CD4-positive, alpha-beta T cell treated with Interleukin-4 for 4 hours (primary cell): Measurements from ENCODE around the gene LRMDA.

Source experiments
- DNase-seq: peaks from one replicate; pipeline ENCODE4 v3.0.0-alpha.2; 2020

Gene LRMDA

DNA sequence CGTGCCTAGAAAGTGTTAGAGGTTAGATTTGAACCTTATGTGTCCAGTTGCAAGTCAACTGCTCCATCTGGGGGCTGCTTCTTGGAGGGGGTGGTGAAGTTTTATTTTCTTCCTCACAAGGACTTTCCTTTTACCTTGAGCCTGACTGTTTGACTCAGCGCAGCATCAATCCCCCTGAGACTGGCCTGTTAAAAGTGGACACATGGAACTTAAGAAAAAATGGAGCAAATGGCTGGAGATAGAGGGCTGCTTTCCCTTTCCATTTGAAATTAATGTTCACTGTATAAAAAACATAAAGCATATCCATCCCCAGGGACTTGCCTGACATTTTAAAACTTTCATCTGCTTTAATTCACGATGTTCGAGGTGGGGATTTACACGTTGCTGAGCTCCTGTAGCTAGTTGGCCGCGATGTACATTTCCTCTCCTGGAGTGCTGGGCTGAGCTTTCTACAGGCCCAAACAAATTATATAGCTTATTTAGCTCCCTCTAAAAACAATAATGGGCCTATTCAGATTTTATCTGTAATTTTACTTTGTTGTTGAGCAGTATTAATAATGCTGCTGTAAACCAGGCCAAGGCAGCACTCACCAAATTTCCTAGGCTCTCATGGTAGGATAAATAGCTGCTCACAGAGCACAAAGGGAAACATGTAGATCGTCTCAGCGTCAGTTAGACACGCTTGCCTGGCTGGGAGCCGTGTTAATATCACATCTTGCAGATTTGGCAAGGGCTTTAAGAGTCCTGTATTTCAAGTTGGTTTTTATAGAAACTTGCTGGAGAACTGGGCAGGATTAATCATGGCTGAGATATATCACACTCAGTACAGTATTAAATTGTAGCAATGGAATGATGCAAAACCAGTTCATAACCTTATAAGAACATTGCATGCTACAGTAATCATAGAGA is 251.5 kb downstream of the LRMDA start:
- no peak for DNase-seq

DNA sequence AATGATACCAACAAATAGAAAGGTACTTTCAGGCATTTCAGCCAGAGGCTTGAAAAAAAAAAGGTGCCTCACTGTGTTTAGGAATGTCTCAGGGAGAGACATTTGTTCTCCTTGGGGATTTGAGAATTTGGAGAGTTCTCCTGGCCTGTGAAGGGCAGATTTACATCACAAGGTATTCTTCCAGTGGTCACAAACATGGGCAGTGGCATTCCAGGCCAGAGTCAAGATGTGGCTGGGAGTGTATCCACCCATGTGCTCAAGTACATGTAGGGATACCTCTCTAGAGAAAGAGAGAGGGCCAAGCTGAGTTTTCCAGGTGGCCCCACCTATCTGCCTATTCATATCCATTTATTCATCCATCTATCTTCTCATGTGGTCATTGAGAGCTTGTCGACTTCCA is 253.8 kb downstream of the LRMDA start:
- DNase-seq = no peak

DNA sequence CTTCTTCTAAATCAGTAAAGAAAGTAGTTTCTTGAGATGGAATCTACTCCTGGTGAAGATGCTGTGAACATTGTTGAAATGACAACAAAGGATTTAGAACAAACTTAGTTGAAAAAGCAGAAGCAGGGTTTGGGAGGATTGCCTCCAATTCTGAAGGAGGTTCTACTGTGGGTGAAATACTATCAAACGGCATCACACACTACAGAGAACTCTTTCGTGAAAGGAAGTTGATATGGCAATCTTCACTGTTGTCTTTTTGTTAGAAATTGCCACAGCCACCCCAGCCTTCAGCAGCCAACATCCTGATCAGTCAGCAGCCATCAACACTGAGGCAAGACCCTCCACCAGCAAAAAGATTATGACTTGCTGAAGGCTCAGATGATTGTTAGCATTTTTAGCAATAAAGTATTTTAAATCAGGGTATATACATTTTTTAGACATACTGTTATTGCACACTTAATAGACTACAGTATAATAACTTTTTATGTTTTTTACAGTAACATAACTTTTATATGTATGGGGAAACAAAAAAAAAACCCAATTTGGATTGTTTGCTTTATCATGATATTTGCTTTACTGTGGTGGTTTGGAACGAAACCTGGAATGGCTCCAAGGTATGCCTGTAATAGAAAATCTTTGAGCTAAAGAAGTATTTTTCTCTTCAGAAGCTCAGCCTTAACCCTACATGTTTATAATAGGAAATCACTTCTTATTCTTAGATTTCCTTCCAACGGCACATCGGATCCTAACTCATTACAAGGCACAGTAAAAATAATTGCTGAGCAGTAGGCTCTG is 257.3 kb downstream of the LRMDA start:
- DNase-seq = no peak

DNA sequence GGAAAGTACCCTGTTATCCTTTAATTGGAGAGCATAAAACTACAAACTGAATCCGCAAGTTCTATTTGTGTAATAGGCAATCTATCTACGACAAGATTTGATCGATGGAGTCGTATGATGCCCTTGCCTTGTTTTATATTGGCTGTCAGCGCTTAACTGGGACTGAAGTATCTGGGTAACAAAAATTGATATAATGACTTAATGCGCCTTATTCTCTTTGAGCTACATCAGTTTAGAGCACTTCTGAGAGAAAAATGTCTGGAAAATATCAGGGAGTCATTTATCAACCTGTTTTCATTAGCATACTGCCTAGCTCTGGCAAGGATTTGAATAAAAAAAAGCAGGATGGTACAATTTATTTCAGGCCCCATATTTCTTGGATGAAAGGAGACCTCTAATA is 262.1 kb downstream of the LRMDA start:
- DNase-seq = no peak

DNA sequence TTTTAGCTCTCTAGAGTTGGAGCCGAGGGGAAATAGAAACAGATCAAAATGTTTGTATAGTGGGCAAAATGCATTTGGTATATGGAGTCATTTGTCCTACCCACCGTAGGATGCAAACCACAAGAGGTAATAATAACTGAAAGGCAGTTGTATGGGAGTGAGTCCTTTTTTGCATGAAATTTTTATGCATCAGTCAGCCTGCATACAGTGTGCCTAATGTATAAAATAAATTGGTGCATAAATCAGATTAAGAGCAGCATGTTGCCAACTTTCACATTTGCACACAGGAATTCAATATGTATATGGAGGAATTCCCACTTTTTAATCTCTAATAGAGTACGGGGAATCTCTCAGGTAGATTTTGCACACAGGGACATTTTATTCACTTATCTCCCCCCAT is 262.8 kb downstream of the LRMDA start:
- DNase-seq = no peak

DNA sequence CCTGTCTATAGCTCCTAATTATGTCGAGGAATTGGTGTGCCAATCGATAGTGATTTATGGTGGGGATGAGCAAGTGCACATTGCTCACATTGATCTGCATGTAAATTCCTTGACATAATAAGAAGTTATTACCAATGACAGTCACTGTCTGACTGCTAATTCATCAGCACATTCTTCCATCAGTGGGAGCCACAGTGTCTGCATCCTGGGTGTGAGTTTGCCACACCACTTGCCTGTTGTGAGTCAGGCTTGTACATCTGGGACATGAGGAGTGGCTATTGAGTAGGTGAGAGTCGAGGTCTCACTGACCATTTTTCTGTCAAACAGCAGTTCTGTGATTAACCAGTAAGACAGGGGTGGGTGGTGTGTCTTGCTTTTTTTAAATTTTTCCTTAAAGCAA is 263.4 kb downstream of the LRMDA start:
- DNase-seq = no peak

DNA sequence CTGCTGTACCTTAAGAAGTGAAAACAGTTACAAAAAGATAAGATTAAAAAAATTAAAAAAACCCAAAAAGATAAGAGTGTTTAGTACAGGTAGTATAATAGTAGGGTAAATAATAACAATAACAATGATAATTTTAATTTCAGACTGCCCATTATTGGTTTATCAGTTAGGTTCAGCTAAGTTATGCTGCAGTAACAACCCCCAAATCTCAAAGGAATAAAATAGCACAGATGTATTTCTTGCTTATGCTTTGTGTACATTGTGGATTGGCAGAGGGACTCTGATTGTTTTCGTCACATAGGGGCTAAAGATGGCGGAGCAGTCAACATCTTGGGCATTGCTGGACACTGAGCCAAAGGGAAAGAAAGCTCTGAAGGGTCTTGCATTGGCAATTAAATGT is 264.6 kb downstream of the LRMDA start:
- DNase-seq = no peak

DNA sequence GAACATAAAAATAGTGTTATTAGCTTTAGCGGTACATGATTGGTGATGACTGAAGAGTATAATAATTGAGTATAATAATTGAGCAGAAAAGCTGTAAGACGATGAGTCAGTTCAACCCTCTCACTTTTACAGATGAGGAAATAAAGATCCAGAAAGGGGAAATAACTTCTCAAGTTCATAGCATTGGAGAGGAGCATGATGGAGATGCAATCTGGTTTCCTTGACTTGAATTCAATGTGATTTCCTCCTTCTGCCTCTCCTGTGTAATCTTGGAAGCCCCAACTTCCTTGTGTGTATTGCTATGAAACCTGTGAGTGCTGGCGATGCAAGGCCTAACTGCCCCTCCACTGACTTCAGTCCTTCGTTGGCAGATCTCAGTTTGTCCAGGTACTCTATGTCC is 265.1 kb downstream of the LRMDA start:
- DNase-seq = peak; percentile 0

DNA sequence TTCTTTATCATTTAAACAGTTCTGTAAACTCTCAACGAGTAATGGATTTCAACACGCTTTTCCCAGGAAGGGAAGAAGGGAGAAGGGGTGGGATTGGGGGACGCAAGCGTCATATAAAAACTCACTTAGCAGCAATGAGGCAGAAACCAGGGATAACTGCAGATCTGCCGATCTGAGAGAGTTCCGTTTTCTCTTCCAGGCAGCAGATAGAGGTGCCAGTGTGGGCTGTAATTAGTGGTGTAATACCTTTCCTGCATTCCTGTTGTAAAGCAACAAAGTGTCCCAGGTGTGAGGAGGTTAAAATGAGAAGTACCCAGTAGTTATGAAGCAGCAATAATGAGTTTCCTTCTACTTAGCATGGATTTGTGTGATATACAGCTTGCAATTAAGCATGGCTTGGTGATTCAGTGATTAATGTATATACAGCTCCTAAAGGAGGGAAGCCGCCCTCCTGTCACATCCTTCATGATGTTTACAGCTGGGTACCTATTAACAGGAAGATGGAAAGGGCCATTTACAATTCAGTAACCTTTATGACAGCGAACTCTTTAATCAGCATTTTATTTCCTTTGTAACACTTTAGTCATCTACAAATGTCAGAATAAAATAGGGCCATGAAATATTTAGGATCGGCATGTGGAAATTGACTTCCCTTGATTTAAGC is 271.9 kb downstream of the LRMDA start:
- DNase-seq = no peak

DNA sequence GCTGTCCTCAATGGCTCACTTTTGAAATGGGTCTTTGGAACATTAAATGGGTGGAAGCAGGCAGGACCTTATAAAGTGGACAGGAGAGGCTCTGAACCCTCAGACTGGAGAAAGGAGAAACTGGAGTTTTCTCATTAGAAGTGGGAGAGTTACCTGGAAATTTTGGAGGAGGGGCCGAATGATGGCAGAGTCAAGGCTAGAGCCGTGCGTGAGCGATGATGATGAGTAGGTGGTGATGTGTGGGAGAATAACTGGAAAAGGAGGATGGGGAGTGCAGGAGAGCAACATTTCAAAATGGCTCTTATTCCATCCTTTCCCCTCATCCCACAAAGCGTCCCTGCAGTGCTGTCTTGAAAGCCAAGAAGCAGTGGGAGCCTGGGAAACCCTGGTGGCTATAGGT is 274.0 kb downstream of the LRMDA start:
- no peak for DNase-seq

DNA sequence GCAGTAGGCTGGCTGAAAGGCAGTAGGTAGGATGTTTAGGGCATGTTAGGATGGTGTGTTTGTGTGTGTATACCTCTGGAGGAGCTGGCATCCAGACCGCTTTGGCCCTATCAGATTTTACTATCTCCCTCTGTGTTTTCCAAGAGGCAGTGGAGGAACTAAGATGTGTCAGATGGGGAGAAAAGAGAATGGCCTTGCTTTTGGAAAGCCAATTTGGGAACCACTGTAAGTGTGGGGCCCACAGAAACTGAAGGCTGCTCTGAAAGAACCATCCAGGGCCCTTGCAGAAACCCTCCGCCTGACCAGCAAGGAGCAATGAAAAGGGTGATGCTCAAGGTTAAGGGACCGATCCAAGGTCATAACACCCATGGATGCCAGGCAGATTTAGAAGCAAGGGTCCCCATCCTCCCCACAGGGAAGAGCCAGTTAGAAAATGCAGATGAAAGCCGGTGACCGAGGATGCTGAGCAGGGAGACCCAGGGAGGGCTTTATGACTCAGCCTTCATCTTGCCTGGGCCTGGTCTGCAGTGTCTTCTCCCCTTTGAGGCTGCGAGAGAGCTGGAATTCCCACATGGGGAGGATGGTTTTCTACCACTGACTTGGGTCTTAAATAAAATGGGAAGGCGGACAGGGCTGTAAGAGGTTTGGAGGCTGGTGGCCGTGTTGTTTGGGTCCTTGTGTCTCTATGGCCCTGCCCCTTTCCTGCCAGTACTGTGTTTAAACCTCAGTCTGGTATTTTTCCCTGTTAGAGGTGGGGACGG is 275.8 kb downstream of the LRMDA start:
- no peak for DNase-seq

DNA sequence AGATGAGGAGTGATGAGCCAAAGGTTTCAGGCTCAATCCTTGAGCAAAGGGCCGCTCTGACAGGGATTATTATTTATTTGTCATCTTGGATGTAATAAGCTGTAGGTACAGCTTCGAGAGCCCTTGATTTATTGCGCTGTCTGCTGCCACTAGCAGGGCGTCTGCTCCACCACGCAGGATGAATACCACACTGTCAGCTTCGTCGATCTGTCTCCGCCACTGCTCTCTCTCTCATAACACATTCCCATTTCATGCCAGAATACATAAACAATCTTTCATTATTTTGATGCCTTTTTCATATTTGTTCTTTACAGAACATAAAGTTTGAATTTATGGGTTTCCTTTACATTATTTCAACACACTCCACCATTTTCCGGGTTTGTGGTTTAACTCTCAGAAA is 276.6 kb downstream of the LRMDA start:
- DNase-seq = no peak

DNA sequence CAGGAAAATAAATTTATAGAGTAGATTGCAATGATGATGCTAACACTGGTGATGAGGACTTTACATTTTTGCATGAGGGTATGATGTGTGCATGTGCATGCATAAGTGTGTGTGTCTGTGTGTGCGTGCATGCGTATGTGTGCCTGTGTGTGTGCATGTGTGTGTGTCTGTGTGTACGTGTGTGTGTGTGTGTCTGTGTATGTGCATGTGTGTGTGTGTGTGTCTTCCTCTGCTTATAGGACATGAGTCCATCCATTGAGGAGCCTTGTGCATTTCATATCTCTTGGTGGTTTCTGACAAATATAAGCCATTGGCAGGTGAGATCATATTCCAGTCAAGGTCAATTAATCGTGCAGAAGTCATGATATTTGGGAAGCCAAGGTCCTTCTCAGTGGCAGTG is 277.8 kb downstream of the LRMDA start:
- no peak for DNase-seq

DNA sequence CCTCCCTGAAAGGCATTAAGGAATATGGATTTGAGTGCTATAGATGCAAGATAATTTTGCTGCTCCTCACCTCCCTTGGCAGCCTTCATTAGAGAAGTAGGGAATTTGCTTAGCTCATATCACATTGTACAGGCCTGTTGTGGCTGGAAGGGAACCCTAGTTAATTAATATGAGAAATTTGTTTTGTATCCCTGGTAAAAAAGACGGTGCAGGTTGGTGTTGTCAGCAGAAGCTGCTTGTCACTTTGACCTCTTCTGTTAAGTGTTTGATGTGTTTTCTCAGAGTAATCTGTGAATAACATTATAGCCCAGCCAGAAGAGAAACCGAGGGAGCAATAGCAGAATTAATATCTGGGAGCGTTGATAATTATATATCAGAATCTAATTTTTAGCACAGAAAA is 278.4 kb downstream of the LRMDA start:
- no peak for DNase-seq

DNA sequence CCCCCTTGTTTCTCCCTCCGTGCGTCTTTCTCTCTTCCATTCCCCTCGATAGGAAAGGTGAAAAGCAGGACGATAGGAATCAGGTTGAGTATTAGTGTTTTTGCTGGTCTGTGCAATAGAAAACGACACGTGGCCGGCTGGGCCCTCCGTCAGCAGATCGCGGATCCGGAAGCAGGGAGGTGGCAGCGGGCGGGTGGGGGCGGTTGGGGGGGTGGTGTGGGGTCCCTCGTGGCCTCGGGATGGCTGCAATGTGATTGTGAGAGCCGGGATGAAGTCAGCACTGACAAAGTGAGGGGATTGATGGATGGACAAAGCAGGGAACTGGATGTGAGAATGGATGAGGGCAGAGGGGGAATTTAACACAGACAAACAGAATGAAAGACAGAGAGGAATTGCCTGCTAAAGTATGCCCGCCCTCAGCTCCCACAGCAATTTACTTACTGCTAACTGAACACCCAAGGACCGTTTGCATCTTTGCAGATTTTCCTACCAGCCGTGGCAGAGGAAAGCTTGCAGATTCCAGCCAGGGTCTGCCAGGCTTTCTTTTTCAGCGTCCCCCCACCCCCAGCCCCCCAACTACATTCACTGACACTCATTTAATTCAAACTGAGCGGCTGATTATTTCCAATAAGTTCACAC is 280.9 kb downstream of the LRMDA start:
- no peak for DNase-seq

DNA sequence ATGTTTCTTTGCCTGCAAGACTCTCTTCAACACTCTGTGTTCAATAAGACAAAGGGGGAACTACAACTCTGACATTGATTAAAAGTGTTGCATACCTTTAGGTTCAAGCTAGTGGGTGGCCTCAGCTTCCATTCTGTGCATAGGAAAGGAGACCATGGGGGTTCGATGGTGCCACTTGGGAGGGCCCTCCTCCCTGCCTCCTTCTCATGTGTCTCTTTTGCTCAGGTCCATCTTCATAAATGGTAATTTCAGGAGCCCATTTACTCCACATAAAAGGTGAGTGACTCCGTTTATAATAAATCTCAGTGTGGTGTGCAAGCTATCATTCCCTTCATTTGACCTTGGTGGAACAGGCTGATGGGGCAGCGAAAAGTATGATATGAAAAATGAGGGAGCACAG is 285.1 kb downstream of the LRMDA start:
- no peak for DNase-seq

DNA sequence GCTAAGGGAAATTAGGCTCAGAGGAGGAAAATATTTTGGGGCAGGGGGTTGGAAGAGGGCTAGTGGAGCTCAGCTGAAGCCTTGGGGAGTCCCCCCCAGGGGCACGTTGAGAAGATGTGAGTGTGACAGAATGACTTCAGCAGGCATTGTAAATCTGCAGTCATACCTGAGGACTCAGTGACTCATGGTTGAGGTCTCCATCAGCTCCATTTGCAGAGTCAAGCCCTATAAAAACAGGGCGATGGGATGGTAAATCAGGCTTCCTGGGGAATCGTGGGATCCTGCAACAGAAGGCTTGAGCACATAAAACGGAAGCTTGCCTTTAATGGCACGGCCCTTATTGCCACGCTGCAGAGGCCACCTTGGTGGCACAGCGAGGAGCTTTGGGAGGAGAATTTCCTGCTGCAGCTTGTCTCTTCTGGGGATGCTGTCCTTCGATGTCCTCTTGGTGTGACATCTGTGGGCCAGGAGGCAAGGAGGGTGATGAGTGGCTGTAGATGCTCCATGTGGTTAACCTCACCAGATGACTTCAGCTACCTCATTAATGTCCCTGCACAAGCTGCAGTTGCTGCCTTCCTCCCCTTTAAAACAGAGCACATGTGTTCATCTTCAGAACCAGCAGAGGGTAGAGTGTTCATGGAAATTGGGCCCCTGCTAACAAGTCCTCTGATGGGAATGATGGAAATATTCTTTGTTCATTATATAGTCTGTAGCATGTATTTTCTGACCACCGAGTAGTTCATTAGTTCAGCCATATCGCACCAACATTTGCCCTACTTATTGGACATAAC is 285.9 kb downstream of the LRMDA start:
- no peak for DNase-seq

DNA sequence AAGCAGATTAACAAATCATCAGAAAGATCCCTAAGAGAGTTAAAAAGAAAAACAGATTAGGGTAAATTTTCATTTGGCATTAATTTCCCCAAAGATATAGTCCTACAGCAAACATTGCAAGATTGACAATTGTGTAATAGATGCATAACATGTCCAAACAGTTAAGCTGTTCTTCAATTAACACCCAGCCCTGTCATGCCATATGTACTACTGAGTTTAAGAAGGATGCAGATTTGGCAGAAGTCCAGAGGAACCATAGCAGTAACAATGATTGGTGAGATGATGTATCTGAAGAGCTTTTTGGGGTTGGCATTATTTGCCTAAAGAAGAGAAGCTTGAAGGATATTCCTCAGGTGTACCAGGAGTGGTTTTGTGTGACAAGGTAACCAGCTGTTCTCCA is 287.6 kb downstream of the LRMDA start:
- DNase-seq = no peak

DNA sequence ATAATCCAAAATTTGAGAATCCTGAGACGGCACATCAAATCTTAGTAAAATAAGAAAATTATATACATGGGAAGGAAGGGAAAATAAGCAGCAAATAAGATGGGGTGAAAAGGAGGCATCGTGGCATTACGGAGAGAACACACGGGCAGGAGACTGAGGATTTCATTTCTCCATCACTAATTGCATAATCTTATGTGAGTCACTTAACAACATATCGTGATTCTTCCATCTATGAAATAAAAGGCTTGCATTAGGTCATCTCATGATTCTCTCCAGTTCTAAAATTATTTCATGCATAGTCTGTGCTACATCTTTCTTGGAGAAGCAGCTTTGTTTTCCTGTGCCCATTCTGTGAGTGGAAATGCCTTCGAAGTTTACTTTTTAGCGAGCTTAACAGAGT is 288.7 kb downstream of the LRMDA start:
- DNase-seq = no peak

DNA sequence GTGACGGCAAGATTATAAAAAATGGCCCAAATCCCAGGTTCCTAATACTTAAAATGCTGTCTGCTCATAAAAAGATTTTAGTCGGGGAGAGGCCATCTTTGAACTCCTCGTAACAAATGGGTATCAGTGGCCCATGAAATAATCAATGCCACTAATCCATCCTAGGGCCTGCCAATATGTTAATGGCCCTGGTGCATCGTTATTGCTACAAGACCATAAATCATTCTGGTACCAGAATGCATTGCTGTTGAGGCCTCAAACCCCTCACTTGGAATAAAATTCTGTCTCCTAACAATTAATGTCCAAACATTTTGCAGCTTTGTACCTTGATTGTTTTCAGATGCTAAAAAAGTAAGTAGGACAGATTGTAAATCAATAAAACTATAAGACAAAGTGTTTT is 290.6 kb downstream of the LRMDA start:
- DNase-seq = no peak

DNA sequence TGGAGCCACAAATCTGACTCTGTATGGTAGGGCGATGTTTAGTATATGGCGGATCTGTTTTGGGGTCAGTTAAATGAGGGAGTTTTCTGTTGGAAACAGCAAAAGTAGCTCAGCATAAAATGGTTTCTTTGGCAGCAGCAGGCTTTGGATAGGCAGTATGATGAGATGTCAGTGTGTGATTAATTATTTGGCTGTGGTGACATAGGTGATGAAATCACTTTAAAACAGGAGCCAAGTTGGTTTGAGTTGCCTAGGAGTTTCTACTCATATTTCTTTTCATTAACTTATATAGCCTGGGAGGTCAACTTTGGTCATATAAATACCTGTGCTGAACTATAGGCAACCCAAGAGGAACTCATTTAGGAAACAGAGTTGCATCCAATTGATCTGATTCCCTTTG is 291.2 kb downstream of the LRMDA start:
- DNase-seq = no peak
